NK-92 (cell line): ENCODE measurements around the gene NOP53.
"Not testable (repeated sequence)": the region's sequence is repeated elsewhere in the genome, so short reads cannot be mapped to it uniquely, and the experiment has no call there.

Experiments
- DNase-seq: peaks from one replicate; lab custom pipeline; 2025; ENCODE audit not compliant: unreplicated experiment; lab: John Stamatoyannopoulos, UW

The NOP53 gene

GRCh38 chr19:47752440-47753211 is 7.3 kb downstream of the NOP53 start:
- no peak for DNase-seq

GRCh38 chr19:47754206-47755064 is 9.1 kb downstream of the NOP53 start:
- DNase-seq: no peak

- no peak for DNase-seq
Observed at GRCh38 chr19:47755065-47755761, 9.9 kb downstream of the NOP53 start.

GRCh38 chr19:47755762-47756626 is 10.6 kb downstream of the NOP53 start:
- DNase-seq: no peak

- no peak for DNase-seq
Observed at GRCh38 chr19:47756627-47756929, 11.2 kb downstream of the NOP53 start.

- DNase-seq: no peak
Observed at GRCh38 chr19:47756953-47757608, 11.7 kb downstream of the NOP53 start.

GRCh38 chr19:47757617-47758442 is 12.5 kb downstream of the NOP53 start:
- no peak for DNase-seq

GRCh38 chr19:47758443-47758804 is 13.1 kb downstream of the NOP53 start:
- DNase-seq: no peak

- DNase-seq: no peak
Observed at GRCh38 chr19:47760632-47760999, 15.3 kb downstream of the NOP53 start.

- no peak for DNase-seq
Observed at GRCh38 chr19:47761566-47761965, 16.2 kb downstream of the NOP53 start.

GRCh38 chr19:47762151-47762550 is 16.8 kb downstream of the NOP53 start:
- DNase-seq: no peak

GRCh38 chr19:47762615-47763308 is 17.4 kb downstream of the NOP53 start:
- DNase-seq: no peak

- DNase-seq: not testable (repeated sequence)
Observed at GRCh38 chr19:47764705-47765104, 19.4 kb downstream of the NOP53 start.

GRCh38 chr19:47765523-47766358 is 20.4 kb downstream of the NOP53 start:
- no peak for DNase-seq

GRCh38 chr19:47766359-47766620 is 20.9 kb downstream of the NOP53 start:
- no peak for DNase-seq

- DNase-seq: no peak
Observed at GRCh38 chr19:47766670-47767069, 21.3 kb downstream of the NOP53 start.

GRCh38 chr19:47767349-47767748 is 22.0 kb downstream of the NOP53 start:
- no peak for DNase-seq

- no peak for DNase-seq
Observed at GRCh38 chr19:47768604-47769003, 23.3 kb downstream of the NOP53 start.
